HG03039 (cell line): ENCODE data around the gene ARID4B.
A peak's percentile ranks its signal among the peaks of the same experiment; 100 is the strongest.
"Not testable (repeated sequence)": the region's sequence is repeated elsewhere in the genome, so short reads cannot be mapped to it uniquely, and the experiment has no call there.

ENCODE experiments used
- ATAC-seq: cut with Tn5 transposase; IDR thresholded peaks from one replicate; pipeline ENCODE4 v1.9.1; 2021; ENCODE audit warnings: mild to moderate bottlenecking, moderate library complexity; ENCODE audit not compliant: unreplicated experiment

ARID4B gene

DNA sequence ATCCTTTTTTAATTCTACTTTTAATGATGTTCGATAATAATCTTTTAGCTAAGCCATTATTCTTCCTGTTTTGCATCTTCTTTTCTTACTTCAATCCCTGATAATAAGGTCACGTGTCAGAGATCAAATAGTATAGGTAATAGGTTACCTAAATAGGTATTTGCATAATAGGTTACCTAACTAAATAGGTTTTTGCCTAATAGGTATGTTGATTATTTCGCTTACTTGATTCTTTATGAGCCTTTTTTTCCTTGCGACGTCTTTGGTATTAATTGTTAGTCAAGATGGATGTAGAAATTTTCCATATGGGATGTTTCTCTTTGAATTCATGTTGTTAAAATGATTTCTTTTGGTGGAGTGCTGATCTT is 2.9 kb upstream of the ARID4B start:
- no peak for ATAC-seq

- peak; percentile 7 for ATAC-seq
Observed at GRCh38 chr1:235329139-235329902, 1.3 kb upstream of the ARID4B start.

DNA sequence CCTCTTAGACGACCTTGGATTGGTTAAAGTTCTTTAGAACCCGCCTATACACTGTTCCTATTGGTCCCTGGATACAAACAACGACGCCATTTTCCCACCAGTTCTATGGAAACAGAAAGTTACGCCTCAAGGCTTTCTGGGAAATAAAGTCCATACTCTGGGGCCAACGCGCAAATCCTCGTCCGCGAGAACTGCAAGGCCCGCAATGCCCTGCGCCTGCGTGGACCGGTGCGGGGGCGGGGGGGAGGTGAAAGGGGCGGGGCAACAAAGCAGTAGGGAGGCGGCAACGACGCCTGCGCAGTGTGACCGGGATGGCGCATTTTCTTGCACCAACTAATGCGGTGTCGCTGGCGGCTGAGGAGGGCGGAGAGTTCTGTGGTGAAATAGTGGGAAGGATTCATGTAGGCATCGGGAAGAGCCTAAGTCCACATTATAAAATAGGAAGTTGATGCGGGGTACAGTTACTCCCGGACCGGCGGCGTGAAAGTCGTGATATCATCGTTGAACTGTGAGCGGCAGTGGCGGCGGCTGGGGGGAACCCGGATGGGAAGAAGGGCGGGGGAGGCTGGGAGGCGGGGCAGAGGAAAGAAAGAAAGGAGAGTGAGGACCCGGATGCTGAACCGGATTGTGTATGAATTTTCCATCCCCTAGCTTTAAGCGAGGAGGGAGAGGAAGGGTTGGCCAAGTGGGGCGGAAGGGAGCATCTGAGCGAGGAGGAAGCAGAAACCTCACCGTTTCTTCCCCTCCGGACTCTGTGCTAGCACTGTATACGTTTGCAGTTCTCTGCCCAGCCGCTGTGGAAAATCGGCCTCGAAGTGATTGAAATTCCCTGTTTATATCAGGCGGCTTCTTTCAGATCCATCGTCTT is 526 bp upstream of the ARID4B start, which contains the start of gene GGPS1:
Gene GGPS1, plus strand, starts transcription at position 300 of the 868 bp plus-strand sequence. CDS start 6,695 bp downstream, outside the sequence.
- ATAC-seq = peak; percentile 62

- no peak for ATAC-seq
Observed at GRCh38 chr1:235326719-235327558, 1.0 kb downstream of the ARID4B start.

DNA sequence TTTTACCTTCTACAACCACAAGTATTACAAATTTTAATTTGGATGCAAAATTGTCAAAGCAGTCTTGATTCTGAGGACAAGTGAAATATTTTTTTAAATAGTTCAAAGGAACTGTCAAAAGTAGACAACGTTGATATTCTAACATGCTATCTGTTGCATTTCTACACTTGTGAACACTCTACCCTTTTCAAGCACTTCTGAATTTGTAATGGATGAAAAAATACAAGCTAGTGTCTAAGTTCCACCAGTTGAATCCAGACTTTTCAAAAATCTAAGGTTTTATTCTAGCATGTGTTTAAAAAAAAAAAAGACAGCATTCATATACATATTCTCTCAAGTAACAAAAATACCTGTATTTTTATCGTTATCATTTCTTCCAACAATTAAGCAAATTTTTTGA is 2.1 kb downstream of the ARID4B start:
- ATAC-seq = no peak

DNA sequence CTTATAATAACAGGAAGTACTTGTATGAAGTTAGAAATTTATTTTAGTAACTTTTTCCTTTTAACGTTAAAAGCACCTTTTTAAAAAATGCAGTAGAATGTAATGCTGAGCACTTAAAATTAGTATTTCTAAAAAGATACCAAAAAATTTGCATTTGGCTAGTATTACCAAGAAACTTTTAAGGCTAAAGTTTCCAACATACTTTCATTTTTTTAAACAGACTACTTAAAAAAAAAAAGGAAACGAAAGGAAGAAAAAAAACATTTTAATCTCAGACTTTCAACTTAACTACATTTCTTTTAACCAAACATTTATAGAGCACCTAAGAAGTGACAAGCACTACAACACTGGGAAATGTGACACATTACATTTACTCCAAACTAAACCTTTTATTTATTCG is 2.8 kb downstream of the ARID4B start:
- ATAC-seq = no peak

GRCh38 chr1:235324296-235324695 is 3.7 kb downstream of the ARID4B start:
- ATAC-seq = no peak

DNA sequence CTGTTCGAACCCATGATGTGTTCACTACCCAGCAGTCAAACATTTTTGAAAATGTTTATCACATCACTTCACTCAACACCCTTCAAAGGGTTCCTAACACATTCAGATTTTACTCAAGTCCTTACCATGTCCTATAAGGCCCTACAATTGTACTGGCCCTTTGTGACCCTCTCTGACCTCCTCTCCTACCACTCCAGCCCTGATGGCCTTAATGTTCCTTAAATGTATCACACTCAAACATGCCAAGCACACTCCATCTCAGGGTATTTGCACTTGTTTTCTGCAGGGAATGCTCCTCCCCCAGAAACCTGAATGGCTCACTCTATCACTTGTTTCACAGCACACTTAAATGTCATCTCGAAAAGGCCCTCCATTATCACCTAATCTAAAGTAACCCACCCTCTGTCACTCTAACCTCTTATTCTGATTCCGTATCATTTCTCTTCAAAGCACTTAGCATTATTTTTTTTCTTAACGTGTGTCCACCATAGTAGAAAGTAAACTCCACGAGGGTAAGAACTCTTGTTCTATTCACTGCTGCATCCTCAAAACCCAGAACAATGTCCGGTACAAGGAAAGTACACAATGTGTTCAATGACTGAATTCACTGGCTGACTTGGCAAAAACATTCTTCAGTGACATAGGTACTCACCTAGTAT is 7.3 kb downstream of the ARID4B start:
- no peak for ATAC-seq

- ATAC-seq = no peak
Observed at GRCh38 chr1:235319255-235319654, 8.7 kb downstream of the ARID4B start.

- no peak for ATAC-seq
Observed at GRCh38 chr1:235317168-235317567, 10.8 kb downstream of the ARID4B start.

DNA sequence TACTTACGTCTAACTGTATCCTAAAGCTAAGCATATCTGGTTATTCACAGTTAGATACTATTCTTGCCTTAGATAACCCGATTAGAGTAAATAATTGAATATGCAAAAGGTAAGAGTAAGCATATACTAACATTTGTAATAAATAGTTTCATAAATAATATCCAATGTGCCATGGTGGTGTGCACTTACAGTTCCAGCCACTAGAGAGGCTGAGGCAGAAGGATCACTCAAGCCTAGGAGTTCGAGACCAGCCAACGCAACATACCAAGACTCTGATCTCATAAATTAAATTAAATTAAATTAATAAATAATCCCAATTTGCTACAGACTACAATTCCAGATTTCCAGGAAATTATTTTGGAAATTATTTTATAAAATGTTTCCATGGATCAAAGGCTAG is 12.2 kb downstream of the ARID4B start:
- ATAC-seq = no peak

- ATAC-seq = no peak
Observed at GRCh38 chr1:235315173-235315572, 12.8 kb downstream of the ARID4B start.

DNA sequence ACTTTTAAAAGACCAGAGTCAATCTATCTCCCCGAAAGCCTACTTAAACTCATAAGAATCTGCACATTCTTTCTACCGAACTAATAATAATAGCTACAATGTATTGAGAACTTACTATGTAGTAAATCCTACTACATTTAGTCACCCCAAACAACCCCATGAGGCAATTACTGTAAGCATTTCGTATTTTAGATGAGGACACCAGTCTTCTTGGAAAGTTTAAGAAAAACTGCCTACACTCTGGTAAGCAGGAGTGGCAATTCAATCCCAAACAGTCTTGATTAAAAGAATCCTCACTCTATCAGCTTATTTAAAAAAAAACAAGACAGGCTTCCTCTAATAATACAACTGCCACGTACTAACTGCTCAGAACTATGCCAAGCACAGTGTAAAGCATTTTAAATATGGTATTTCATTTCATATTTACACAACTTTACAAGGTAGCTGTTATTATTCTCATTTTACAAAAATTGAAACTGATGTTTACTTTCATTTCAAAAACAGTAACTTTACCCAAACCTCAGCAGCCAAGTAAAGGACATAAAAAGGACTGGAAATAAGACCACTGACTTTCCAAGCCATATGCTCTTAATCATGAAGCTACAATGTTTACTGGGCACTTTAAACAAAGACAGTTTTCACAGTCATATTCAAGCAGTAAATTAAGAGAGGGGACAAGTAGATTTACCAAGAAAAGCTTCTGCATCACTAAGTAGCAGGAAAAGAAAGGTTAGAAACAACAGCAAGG is 13.9 kb downstream of the ARID4B start:
- no peak for ATAC-seq

GRCh38 chr1:235313262-235313661 is 14.7 kb downstream of the ARID4B start:
- ATAC-seq = no peak

GRCh38 chr1:235309206-235309605 is 18.8 kb downstream of the ARID4B start:
- ATAC-seq = not testable (repeated sequence)

DNA sequence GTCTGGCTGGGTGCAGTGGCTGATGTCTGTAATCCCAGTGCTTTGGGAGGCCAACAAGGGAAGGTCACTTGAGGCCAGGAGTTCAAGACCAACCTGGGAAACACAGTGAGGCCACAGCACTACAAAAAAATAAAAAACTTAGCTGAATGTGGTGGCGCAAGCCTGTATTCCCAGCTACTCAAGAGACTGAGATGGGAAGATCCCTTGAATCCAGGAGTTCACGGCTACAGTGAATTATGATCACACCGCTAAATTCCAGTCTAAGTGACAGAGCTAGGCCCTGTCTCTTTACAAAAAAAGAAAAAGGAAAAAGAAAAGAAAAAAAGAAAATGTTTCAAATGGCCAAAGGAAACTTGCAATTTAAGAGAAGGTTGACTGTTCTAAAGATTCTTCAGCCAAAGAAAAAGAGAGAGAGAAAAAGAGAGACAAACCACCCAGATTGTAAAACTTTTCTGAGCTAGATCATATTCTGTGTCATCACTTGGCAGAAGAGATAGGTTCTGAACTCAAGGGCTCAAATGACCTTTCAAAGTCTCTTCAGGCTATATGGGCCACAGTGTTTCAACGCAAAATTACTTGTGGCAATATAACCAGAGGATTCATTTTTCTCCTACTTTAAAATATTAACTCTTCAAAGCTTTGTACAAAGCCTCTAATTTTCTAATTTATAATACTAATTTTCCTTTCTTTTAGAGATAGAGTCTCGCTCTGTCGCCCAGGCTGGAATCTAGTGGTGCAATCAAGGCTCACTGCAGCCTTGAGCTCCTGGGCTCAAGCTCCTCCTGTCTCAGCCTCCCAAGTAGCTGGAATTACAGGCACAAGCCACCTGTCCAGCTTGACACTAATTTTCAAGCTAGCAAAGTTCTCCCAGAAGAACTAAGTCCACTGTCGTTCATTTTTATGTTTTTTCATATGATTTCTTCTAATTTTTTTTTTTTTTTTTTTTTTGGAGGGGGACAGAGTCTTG is 20.5 kb downstream of the ARID4B start:
- no peak for ATAC-seq

DNA sequence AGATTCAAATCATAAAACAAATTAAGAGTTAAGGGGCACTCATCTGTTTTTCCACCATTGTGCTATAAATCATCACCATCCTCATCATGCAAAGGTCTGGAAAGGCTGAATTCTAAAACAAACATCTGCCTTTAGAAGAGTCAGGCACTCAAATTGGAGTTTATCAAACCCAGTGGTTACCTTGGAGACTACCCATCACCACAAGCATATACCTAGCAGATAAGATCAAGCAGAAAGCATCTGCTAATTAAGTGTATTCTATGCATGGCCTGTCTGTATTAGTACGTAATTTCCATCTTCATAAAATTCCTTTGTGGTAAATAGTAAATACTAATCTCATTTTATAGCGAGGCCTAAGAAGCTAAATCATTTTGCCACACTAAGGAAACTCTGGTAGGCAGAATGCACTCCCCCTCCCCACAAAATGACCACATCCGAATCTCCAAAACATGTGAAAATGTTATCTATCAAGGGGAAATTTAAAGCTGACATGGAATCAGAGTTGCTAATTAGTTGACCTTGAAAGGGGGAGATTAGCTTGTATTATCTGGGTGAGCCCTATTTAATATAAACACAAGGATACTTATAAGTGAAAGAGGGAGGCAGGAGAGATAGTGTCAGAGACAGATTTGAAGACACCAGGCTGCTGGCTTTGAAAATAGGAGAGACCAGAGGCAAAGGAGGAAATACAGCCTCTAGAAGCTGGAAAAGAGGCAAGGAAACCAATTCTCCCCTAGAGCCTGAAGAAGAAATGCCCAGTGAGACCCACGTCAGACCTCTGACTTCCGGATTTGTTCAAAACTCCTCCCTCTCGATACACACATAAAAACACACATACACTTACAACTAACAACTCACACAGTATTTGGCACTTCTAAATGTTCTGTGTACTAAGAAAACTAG is 23.2 kb downstream of the ARID4B start:
- ATAC-seq = no peak

- ATAC-seq = no peak
Observed at GRCh38 chr1:235302143-235302542, 25.8 kb downstream of the ARID4B start.
